NCI-H2107 treated with DMSO at 0.1 percent for 48 hours (cell line): ENCODE measurements around the gene DLG2.
"Not testable (repeated sequence)": the region's sequence is repeated elsewhere in the genome, so short reads cannot be mapped to it uniquely, and the experiment has no call there.

Source experiments
- DNase-seq: peaks from one replicate; lab custom pipeline; 2025; ENCODE audit not compliant: unreplicated experiment; lab: John Stamatoyannopoulos, UW

The DLG2 gene

GRCh38 chr11:85627332-85627997 is at the start of gene DLG2:
TSS of gene DLG2 (minus strand) at chr11:85627344.
- no peak for DNase-seq

GRCh38 chr11:85673393-85673792 is 46.2 kb upstream of the DLG2 start:
- no peak for DNase-seq

GRCh38 chr11:85672105-85672902 is 45.2 kb upstream of the DLG2 start:
- no peak for DNase-seq

GRCh38 chr11:85670949-85671663 is 44.0 kb upstream of the DLG2 start:
- not testable (repeated sequence) for DNase-seq

- no peak for DNase-seq
Observed at GRCh38 chr11:85668157-85668556, 41.0 kb upstream of the DLG2 start.

GRCh38 chr11:85666687-85667086 is 39.5 kb upstream of the DLG2 start:
- DNase-seq, result no peak

- DNase-seq, result no peak
Observed at GRCh38 chr11:85665733-85666132, 38.6 kb upstream of the DLG2 start.

- peak; percentile 90 for DNase-seq
Observed at GRCh38 chr11:85664615-85665481, 37.7 kb upstream of the DLG2 start, which contains the start of gene CREBZF. TSS of gene CREBZF (minus strand) at chr11:85665129. CDS start at chr11:85664875, 254 bp downstream.

- DNase-seq, result peak; percentile 58
Observed at GRCh38 chr11:85663753-85664614, 36.8 kb upstream of the DLG2 start.

GRCh38 chr11:85663080-85663752 is 36.1 kb upstream of the DLG2 start:
- no peak for DNase-seq

GRCh38 chr11:85661972-85662664 is 35.0 kb upstream of the DLG2 start:
- no peak for DNase-seq

GRCh38 chr11:85658180-85658579 is 31.0 kb upstream of the DLG2 start:
- no peak for DNase-seq

- DNase-seq, result no peak
Observed at GRCh38 chr11:85656777-85657176, 29.6 kb upstream of the DLG2 start.

GRCh38 chr11:85654343-85654742 is 27.2 kb upstream of the DLG2 start:
- DNase-seq, result not testable (repeated sequence)

GRCh38 chr11:85652786-85653447 is 25.8 kb upstream of the DLG2 start:
- DNase-seq, result no peak

- DNase-seq, result no peak
Observed at GRCh38 chr11:85651118-85651517, 24.0 kb upstream of the DLG2 start.

GRCh38 chr11:85647604-85648299 is 20.6 kb upstream of the DLG2 start, which contains the start of gene TMEM126A:
TSS of gene TMEM126A (plus strand) at chr11:85647967. CDS start at chr11:85650256, 2,289 bp downstream.
- peak; percentile 88 for DNase-seq
